HepG2 (cell line): Measurements from ENCODE around the gene SPINDOC. TPM values are rescaled to one million over a fixed set of nuclear protein-coding genes. Genes with fewer than 3 reads are reported as not detected.
A peak's percentile ranks its signal among the peaks of the same experiment; 100 is the strongest.

Experiments
- GTF2F1 ChIP-seq: fragments of 150-350 bp; IDR thresholded peaks from 2 replicates; pipeline ENCODE4 v1.6.1; 2014; ENCODE audit warnings: low read length
- HIVEP1 ChIP-seq: sonication (generic); formaldehyde crosslinking; IDR thresholded peaks from 2 replicates; pipeline ENCODE4 v1.4.0; 2020; ENCODE audit warnings: mild to moderate bottlenecking, missing genetic modification reagents
- MXI1 ChIP-seq: IDR thresholded peaks from 3 replicates; pipeline ENCODE4 v1.6.1; 2012; ENCODE audit warnings: low read depth, low read length, inconsistent platforms, borderline replicate concordance
- NFYC ChIP-seq: IDR thresholded peaks from 2 replicates; pipeline ENCODE4 v1.6.1; 2016; ENCODE audit warnings: missing genetic modification reagents, missing compliant biosample characterization
- PBX3 ChIP-seq: sonication (generic); formaldehyde crosslinking; IDR thresholded peaks from 2 replicates; pipeline ENCODE4 v1.8.1; 2023; ENCODE audit warnings: missing genetic modification reagents, inconsistent platforms, borderline replicate concordance
- PHF21A ChIP-seq: sonication (generic); formaldehyde crosslinking; IDR thresholded peaks from 2 replicates; pipeline ENCODE4 v1.5.0; 2020; ENCODE audit warnings: mild to moderate bottlenecking, missing genetic modification reagents
- PTBP1 ChIP-seq: fragments of 200-400 bp; formaldehyde crosslinking; IDR thresholded peaks from 2 replicates; pipeline ENCODE4 v1.6.1; 2018; ENCODE audit warnings: low read length, low read depth; ENCODE audit not compliant: poor library complexity, severe bottlenecking
- SOX5 ChIP-seq: IDR thresholded peaks from 2 replicates; pipeline ENCODE4 v1.6.1; 2016; ENCODE audit warnings: borderline replicate concordance
- TBX2 ChIP-seq: sonication (generic); formaldehyde crosslinking; IDR thresholded peaks from 2 replicates; pipeline ENCODE4 v1.5.0; 2020; ENCODE audit warnings: missing genetic modification reagents, mild to moderate bottlenecking, borderline replicate concordance
- ZNF24 ChIP-seq: fragments of 450-650 bp; IDR thresholded peaks from 2 replicates; pipeline ENCODE4 v1.6.1; 2017; ENCODE audit warnings: antibody characterized with exemption, mild to moderate bottlenecking
- ZNF547 ChIP-seq: sonication (generic); formaldehyde crosslinking; IDR thresholded peaks from 2 replicates; pipeline ENCODE4 v1.5.1; 2020; ENCODE audit warnings: mild to moderate bottlenecking, missing genetic modification reagents
- ZNF652 ChIP-seq: IDR thresholded peaks from 2 replicates; pipeline ENCODE4 v1.6.1; 2016; ENCODE audit warnings: low read depth, borderline replicate concordance
- ZSCAN21 ChIP-seq: sonication (generic); formaldehyde crosslinking; IDR thresholded peaks from 2 replicates; pipeline ENCODE4 v1.8.0; 2022; ENCODE audit warnings: mild to moderate bottlenecking, missing genetic modification reagents, moderate library complexity, borderline replicate concordance
- polyA plus RNA-seq, 8 experiments: library from polyadenylated mRNA; depleted of rRNA in 3 of 8; stranded (reverse) in 7 of 8; unstranded in 1 of 8; fragments of >200 nt; fragmentation: Illumina TruSeq in 4 of 8; extraction: Trizol in 4 of 8; gene quantifications; 2 replicates each; pipeline versions ENCODE4 v1.2.1 to v1.2.3, GENCODE V29; 2011 to 2016; ENCODE audit warnings: low read depth in 4 of 8, missing spikeins in 1 of 8, mixed read lengths in 1 of 8; ENCODE audit not compliant: insufficient read depth in 1 of 8
- total RNA-seq, 5 experiments: library from RNA; depleted of rRNA; stranded (reverse); fragments of >200 nt; fragmentation: Illumina TruSeq; extraction: Trizol; gene quantifications; 2 replicates each; pipeline ENCODE4 v1.2.3, GENCODE V29; 2016; ENCODE audit warnings: low read depth in 1 of 5
- TF ChIP-seq, protein P1 (sequence below), 2 experiments: sonication (generic) in 1 of 2; formaldehyde crosslinking in 1 of 2; IDR thresholded peaks; 2 replicates each; pipeline versions ENCODE4 v1.4.0 to v1.6.1; 2018 to 2020; ENCODE audit warnings: missing genetic modification reagents in 2 of 2, borderline replicate concordance in 1 of 2, low read depth in 1 of 2, mild to moderate bottlenecking in 1 of 2, missing biosample characterization in 1 of 2

The SPINDOC gene
- total and polyA plus RNA-seq, 2 of the 13 experiments (the other 11 are each of a cell fraction or from before 2014, with no cell fraction given) = 21.4 to 29.9 TPM

DNA sequence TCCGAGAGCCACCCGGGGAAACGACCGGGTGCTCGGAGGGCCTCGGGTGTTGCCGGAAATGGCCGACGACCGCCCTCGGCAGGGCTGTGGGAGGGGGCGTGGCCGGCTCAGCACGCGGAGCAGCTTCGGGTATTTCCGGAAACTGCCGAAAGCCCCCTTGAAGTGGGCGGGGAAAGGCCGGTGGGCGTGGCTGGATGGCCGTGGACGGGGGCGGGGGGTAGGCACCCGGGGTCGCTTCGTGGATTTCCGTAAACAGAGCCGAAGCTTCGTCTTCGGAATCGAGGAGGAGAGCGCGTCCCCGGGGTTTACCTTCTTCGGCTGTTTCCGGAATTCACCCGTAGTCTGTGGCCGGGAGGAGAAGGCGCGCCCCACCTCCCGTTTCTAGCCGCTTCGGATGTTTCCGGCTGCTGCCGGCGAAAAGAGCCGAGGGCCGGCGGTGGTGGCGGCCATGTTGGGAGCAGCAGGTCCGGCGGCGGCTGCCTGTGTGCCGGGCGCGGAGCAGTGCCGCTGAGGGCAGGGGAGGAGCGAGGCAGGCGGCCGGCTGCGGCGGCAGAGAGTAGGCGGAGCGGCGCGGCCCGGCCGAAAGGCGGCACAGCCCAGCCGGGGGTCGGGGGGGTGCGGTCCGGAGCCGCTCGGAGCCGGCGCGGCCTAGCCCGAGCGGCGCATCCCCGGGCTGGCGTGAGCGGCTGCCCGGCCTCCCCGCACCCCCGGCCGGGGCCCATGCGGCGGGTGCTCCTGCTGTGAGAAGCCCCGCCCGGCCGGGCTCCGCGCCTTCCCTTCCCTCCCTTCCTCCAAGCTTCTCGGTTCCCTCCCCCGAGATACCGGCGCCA lies 25.6 kb downstream of the SPINDOC start, which contains the start of gene MARK2 (continued):
- TF ChIP-seq PHF21A (CRISPR knock-in tag) = peak; percentile 66; the same call in 1 of the 2 replicates
- TF ChIP-seq GTF2F1 = no peak
- TF ChIP-seq MXI1 = peak; percentile 4; the same call in 1 of the 3 replicates
- no peak for TF ChIP-seq HIVEP1 (CRISPR knock-in tag)
- no peak for TF ChIP-seq NFYC (CRISPR knock-in tag)
- no peak for TF ChIP-seq ZNF547
- no peak for TF ChIP-seq TBX2 (CRISPR knock-in tag)
- no peak for TF ChIP-seq PTBP1
- TF ChIP-seq, protein P1, sequence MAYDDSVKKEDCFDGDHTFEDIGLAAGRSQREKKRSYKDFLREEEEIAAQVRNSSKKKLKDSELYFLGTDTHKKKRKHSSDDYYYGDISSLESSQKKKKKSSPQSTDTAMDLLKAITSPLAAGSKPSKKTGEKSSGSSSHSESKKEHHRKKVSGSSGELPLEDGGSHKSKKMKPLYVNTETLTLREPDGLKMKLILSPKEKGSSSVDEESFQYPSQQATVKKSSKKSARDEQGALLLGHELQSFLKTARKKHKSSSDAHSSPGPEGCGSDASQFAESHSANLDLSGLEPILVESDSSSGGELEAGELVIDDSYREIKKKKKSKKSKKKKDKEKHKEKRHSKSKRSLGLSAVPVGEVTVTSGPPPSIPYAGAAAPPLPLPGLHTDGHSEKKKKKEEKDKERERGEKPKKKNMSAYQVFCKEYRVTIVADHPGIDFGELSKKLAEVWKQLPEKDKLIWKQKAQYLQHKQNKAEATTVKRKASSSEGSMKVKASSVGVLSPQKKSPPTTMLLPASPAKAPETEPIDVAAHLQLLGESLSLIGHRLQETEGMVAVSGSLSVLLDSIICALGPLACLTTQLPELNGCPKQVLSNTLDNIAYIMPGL (CRISPR knock-in tag; IDR thresholded peaks at IDR 0.05; ENCODE audit: borderline replicate concordance in 1 of 2, low read depth in 1 of 2) = peak in 1 of 2 experiments; percentile 41; a peak in 1 of 4 replicates
- TF ChIP-seq ZNF652 (CRISPR knock-in tag) = no peak
- 0 out of 2 replicates have a peak, but pooled peaks have one; percentile 9 for TF ChIP-seq SOX5
- no peak for TF ChIP-seq ZNF24
- no peak for TF ChIP-seq ZSCAN21 (CRISPR knock-in tag)
- TF ChIP-seq PBX3 (CRISPR knock-in tag) = no peak
- TF ChIP-seq, all 625 proteins: peak for 77
